Muscle of leg (tissue), 11 donors: ENCODE measurements around the gene ADGRL3. TPM values are rescaled to one million over a fixed set of nuclear protein-coding genes. Genes with fewer than 3 reads are reported as not detected.
A peak's percentile ranks its signal among the peaks of the same experiment; 100 is the strongest.

ENCODE experiments used
- DNase-seq: peaks from one replicate; pipeline ENCODE4 v3.0.0; 2013
- H3K27ac ChIP-seq: one replicate; pipeline ENCODE4 v1.5.1; 2013; ENCODE audit warnings: mild to moderate bottlenecking, low read length, control low read depth
- H3K27me3 ChIP-seq: one replicate; pipeline ENCODE4 v1.6.1; 2013; ENCODE audit warnings: low read length; ENCODE audit not compliant: control insufficient read depth, insufficient read depth
- H3K36me3 ChIP-seq: one replicate; pipeline ENCODE4 v1.6.1; 2013; ENCODE audit warnings: low read length; ENCODE audit not compliant: control insufficient read depth, insufficient read depth
- H3K4me1 ChIP-seq: one replicate; pipeline ENCODE4 v1.6.1; 2013; ENCODE audit warnings: low read length; ENCODE audit not compliant: control insufficient read depth, insufficient read depth
- H3K4me3 ChIP-seq: one replicate; pipeline ENCODE4 v1.5.1; 2013; ENCODE audit warnings: low read length, control low read depth
- H3K9me3 ChIP-seq: replicated peaks from 2 replicates; pipeline ENCODE4 v1.6.1; 2013; ENCODE audit warnings: low read depth, low read length; ENCODE audit not compliant: control insufficient read depth
- WGBS: methylation state at CpG from one replicate; pipeline ENCODE4 v1.1.5; 2013; ENCODE audit warnings: missing lambda C conversion rate; ENCODE audit not compliant: insufficient coverage; 5-methylcytosine and 5-hydroxymethylcytosine counted together
- polyA plus RNA-seq, 8 donors: library from polyadenylated mRNA; unstranded; fragments of 120-200 nt; gene quantifications; one replicate each; pipeline versions ENCODE4 v1.2.1 to v1.2.3, GENCODE V29; 2013; ENCODE audit warnings: inconsistent platforms in 1 of 8, low replicate concordance in 1 of 8; ENCODE audit not compliant: insufficient read length in 8 of 8, insufficient read depth in 1 of 8
- total RNA-seq: library from RNA; stranded (reverse); fragments of 120-200 nt; gene quantifications from one replicate; pipeline ENCODE4 v1.2.4, GENCODE V29; 2013

The ADGRL3 gene
- total and polyA plus RNA-seq, 9 donors = 11.8 to 40.7 (median 24.8) TPM

- peak; percentile 31 for DNase-seq
These were observed 99.2 kb downstream of the ADGRL3 start for GRCh38 chr4:61299316-61299715.

GRCh38 chr4:61300266-61300844 is 100.2 kb downstream of the ADGRL3 start:
- no peaks in the 10 kb centered on the region for H3K9me3 ChIP-seq
- no peak overlapping the region for H3K27ac ChIP-seq
- WGBS = no CpG with 5 or more reads among the region's 2 CpGs
- no peaks in the 10 kb centered on the region for H3K4me1 ChIP-seq
- DNase-seq = no peak
- H3K4me3 ChIP-seq = no peak overlapping the region
- no peaks in the 10 kb centered on the region for H3K27me3 ChIP-seq
- no peaks in the 10 kb centered on the region for H3K36me3 ChIP-seq

More at GRCh38 chr4:61299316-61299715, 99.2 kb downstream of the ADGRL3 start:
- H3K4me3 ChIP-seq = no peak overlapping the region
- no CpG with 5 or more reads among the region's 4 CpGs for WGBS
- no peaks in the 10 kb centered on the region for H3K4me1 ChIP-seq
- H3K27ac ChIP-seq = no peak overlapping the region
- H3K9me3 ChIP-seq = no peaks in the 10 kb centered on the region
- no peaks in the 10 kb centered on the region for H3K27me3 ChIP-seq
- H3K36me3 ChIP-seq = no peaks in the 10 kb centered on the region

GRCh38 chr4:61301271-61301670 is 101.1 kb downstream of the ADGRL3 start:
- 10% methylated on average over 2 of the region's 3 CpGs for WGBS
- Histone ChIP-seq H3K36me3 (no peaks in the 10 kb centered on the region), H3K4me1 (no peaks in the 10 kb centered on the region), H3K9me3 (no peaks in the 10 kb centered on the region), H3K27ac (no peak overlapping the region), H3K4me3 (no peak overlapping the region), H3K27me3 (no peaks in the 10 kb centered on the region)
- DNase-seq = peak; percentile 94

GRCh38 chr4:61308033-61308432 is 107.9 kb downstream of the ADGRL3 start:
- Histone ChIP-seq H3K4me1 (no peaks in the 10 kb centered on the region), H3K36me3 (no peaks in the 10 kb centered on the region), H3K27ac (no peak overlapping the region), H3K4me3 (no peak overlapping the region), H3K27me3 (no peaks in the 10 kb centered on the region), H3K9me3 (no peaks in the 10 kb centered on the region)
- peak; percentile 37 for DNase-seq
- whole genome bisulfite sequencing = no CpG with 5 or more reads among the region's 2 CpGs

GRCh38 chr4:61309616-61310015 is 109.5 kb downstream of the ADGRL3 start:
- no CpG with 5 or more reads among the region's 1 CpG for WGBS
- no peaks in the 10 kb centered on the region for H3K9me3 ChIP-seq

GRCh38 chr4:61312526-61312925 is 112.4 kb downstream of the ADGRL3 start:
- H3K27ac ChIP-seq = no peak overlapping the region
- H3K36me3 ChIP-seq = no peaks in the 10 kb centered on the region
- WGBS = 80% methylated on average over 1 of the region's 1 CpG
- no peak for DNase-seq
- H3K9me3 ChIP-seq = no peaks in the 10 kb centered on the region
- no peaks in the 10 kb centered on the region for H3K27me3 ChIP-seq
- H3K4me1 ChIP-seq = no peaks in the 10 kb centered on the region
- no peak overlapping the region for H3K4me3 ChIP-seq

More at GRCh38 chr4:61309616-61310015, 109.5 kb downstream of the ADGRL3 start:
- H3K27me3 ChIP-seq = no peaks in the 10 kb centered on the region
- DNase-seq = no peak
- no peaks in the 10 kb centered on the region for H3K36me3 ChIP-seq
- no peaks in the 10 kb centered on the region for H3K4me1 ChIP-seq
- no peak overlapping the region for H3K4me3 ChIP-seq
- no peak overlapping the region for H3K27ac ChIP-seq

- H3K27ac ChIP-seq = no peak overlapping the region
- peaks cover 2% of the 10 kb centered on the region for H3K4me1 ChIP-seq
- no peak overlapping the region for H3K4me3 ChIP-seq
- no CpG with 5 or more reads among the region's 1 CpG for WGBS
- peaks cover 5% of the 10 kb centered on the region for H3K9me3 ChIP-seq
- H3K36me3 ChIP-seq = peaks cover 3% of the 10 kb centered on the region
- no peak for DNase-seq
- H3K27me3 ChIP-seq = no peaks in the 10 kb centered on the region
These were observed 118.3 kb downstream of the ADGRL3 start for GRCh38 chr4:61318431-61318830.

GRCh38 chr4:61319156-61319555 is 119.0 kb downstream of the ADGRL3 start:
- Histone ChIP-seq H3K4me1 (peaks cover 2% of the 10 kb centered on the region), H3K27me3 (no peaks in the 10 kb centered on the region)

GRCh38 chr4:61320154-61320553 is 120.0 kb downstream of the ADGRL3 start:
- H3K27me3 ChIP-seq = no peaks in the 10 kb centered on the region
- peaks cover 3% of the 10 kb centered on the region for H3K36me3 ChIP-seq
- DNase-seq = no peak
- peaks cover 5% of the 10 kb centered on the region for H3K9me3 ChIP-seq
- no CpG with 5 or more reads among the region's 1 CpG for WGBS
- H3K4me1 ChIP-seq = peaks cover 2% of the 10 kb centered on the region
- no peak overlapping the region for H3K27ac ChIP-seq
- H3K4me3 ChIP-seq = no peak overlapping the region

More at GRCh38 chr4:61319156-61319555, 119.0 kb downstream of the ADGRL3 start:
- Histone ChIP-seq H3K9me3 (peaks cover 5% of the 10 kb centered on the region), H3K36me3 (peaks cover 3% of the 10 kb centered on the region), H3K4me3 (no peak overlapping the region), H3K27ac (no peak overlapping the region)
- no peak for DNase-seq

- Histone ChIP-seq H3K4me3 (no peak overlapping the region), H3K4me1 (peaks cover 2% of the 10 kb centered on the region), H3K36me3 (peaks cover 3% of the 10 kb centered on the region), H3K27me3 (no peaks in the 10 kb centered on the region), H3K27ac (no peak overlapping the region), H3K9me3 (peaks cover 5% of the 10 kb centered on the region)
- WGBS = no CpG with 5 or more reads among the region's 1 CpG
- DNase-seq = no peak
These were observed 120.5 kb downstream of the ADGRL3 start for GRCh38 chr4:61320631-61321030.

- 90% methylated on average over 1 of the region's 4 CpGs for WGBS
- Histone ChIP-seq H3K4me3 (no peak overlapping the region), H3K27me3 (no peaks in the 10 kb centered on the region), H3K36me3 (no peaks in the 10 kb centered on the region), H3K4me1 (no peaks in the 10 kb centered on the region), H3K27ac (no peak overlapping the region), H3K9me3 (peaks cover 2% of the 10 kb centered on the region)
- DNase-seq = no peak
These were observed 132.6 kb downstream of the ADGRL3 start for GRCh38 chr4:61332693-61333092.
